RCC 7860 (cell line): Measurements from ENCODE around the gene S100P.

Source experiments
- DNase-seq: peaks from one replicate; pipeline ENCODE4 v3.0.0-alpha.2; 2015; ENCODE audit warnings: low spot score
- FAIRE-seq: peaks from 2 replicates; lab custom pipeline; 2012; peaks lifted over from hg19 to GRCh38; lab: Jason Lieb, UNC

S100P gene

DNA sequence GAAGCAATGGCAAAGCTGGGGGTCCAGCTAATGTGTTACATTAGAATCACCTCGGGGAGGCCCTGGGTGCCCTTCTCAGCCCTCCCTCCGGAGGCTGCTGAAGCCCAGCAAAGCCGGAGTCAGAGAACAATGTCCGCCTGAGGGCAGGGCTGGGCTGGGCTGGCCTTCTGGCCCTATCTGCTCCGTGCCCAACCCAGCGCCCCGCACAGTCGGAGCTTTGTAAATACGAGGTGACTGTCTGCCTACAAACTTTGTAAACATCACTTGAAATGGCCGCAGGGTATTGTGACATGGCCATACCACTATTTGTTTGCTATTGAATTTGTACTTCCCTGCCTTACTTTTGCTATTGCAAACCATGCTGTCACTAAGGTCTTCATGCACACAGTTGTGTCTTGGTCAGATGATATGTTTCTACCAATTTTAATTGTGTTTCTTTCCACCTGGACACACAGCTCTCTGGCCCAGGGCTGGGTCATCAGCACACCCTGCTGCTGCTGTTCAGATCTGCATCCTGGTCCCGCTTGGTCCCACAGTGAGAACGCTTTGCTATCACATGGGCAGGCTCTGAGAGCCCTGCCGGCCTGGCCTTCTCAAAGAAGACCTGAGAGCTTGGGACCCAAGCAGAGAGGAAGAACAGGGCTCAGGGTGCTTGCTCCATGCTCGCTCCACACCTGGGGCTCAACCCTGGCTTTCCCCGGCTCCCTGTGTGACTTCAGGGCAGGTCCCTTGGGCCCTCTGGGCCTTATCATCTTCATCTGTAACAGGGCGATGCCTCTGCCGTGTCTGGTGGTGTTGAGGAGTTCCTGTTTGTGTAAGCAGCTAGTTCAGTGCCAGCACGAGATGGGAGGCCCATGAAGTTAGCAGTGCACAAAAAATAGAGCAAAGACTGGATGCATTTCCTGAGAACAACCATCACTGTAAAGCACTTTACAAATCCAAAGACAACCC, 2.3 kb downstream of the S100P start:
- no peak for FAIRE-seq
- DNase-seq: no peak

DNA sequence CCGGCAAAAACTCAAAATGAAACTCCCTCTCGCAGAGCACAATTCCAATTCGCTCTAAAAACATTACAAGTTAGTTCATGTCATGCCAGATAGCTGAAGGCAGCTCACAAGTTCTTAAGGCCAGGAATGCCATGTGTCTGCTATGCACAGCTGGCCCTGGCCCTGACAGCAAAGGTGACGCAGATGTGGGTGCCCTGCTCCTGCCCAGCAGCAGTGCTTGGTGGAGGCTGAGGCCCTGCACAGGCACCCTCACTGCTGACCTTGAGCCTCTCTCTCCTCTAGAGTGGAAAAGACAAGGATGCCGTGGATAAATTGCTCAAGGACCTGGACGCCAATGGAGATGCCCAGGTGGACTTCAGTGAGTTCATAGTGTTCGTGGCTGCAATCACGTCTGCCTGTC, 2.9 kb downstream of the S100P start:
- FAIRE-seq: no peak

DNA sequence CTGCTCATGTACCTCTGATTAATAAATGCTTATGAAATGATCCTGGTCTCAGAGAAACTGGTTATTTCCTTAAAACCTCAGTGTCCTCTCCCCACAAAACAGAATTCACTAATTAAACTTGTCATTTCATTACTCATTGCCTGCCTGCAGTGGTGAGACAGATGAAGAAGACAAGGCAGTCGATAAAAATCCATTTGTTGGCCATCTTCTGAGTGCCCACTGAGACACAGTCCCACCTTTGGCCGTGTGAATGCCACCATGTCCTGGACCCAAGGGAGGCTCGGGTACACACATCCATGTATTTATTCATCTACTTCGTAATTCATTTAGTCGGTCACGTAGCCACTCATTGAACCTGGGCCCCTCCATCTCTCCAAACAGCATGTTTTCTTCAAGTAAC, 3.5 kb downstream of the S100P start:
- FAIRE-seq: no peak
- DNase-seq: no peak

More for the DNA sequence above, 2.9 kb downstream of the S100P start:
- no peak for DNase-seq

DNA sequence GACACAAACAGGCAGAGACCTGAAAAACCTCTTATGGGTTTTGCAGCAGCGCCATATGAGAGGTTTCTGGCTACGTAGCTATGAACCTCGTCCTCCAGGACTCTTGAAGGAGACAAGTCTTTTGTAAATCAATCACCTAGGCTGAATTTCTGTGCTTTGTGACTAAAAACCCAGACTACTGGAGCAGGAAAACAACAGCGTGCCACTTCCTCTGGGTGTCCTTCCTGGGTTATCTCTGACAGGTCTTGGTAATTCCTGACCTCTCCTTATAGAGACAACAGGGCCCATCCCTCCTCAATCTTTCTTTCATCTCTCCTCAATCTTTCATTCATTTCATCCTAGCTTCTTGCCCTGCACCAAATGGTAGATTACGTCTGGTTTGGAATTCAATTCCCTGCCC, 5.7 kb downstream of the S100P start:
- FAIRE-seq: no peak
- no peak for DNase-seq

DNA sequence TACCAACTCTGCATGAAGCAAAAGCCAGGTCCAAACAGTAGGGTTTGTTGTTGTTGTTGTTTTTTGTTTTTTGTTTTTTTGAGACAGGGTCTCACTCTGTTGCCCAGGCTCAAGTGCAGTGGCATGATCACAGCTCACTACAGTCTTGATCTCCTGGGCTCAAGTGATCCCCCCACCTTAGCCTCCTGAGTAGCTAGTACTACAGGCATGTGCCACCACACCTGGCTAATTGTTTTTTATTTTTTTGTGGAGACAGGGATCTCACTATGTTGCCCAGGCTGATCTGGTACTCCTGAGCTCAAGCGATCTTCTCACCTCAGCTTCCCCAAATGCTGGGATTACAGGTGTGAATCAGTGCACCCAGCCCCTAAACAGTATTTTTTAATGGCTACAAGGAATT, 6.2 kb downstream of the S100P start:
- DNase-seq (no peak), FAIRE-seq (no peak)

DNA sequence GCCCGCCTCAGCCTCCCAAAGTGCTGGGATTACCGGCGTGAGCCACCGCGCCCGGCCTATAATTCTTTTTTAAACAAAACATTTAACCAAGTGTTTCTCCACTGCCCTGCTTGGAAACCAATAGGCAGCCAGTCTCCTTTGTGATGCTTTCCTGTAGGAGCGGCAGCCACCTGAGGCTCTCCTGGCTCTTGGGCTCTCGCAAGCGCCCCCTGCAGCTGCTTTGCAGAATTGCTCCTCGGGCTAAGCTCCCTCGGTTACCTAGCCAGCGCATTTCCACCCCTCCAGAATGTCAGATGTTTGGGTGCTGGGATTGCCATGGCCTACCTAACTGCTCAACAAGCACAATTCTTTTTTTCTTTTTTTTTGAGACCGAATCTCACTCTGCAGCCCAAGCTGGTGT, 7.7 kb downstream of the S100P start:
- FAIRE-seq (no peak), DNase-seq (no peak)

DNA sequence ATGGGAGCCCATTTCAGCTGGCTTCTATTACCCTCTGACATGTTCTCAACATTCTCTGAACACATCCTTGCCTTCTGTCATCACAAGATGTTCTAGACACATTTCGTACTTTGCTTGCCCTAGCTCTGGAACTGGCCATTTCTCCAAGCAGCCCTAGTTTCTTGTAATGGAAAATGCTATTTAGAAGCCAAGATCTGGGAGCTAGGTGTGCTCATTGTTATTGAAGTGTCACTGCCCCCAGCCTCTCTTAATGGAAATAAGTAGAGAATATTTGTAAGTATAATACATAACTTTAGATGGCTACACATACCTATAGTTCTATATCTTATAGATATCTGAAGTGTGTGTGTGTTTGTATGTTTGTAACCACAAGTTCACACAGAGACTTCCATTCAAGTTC, 9.1 kb downstream of the S100P start:
- no peak for DNase-seq
- no peak for FAIRE-seq

DNA sequence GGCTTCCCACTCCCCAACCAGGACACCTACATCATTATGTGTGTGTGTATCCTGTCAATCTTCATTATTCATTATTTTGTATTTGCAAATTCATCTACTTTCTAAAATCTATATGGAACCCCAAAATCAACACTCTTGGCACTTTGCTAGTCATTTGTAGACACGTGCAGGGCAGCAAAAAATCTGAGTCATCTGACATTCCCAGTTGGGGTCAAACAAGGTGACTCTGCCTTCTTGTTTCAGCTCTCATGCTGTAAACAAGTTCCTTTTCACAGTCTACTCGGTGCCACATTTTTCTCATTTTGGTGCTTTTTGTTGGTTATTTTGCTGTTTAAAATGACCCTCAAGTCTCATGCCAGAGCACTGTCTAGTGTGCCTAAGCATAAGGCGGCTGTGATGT, 10.1 kb downstream of the S100P start:
- no peak for FAIRE-seq
- DNase-seq: no peak

DNA sequence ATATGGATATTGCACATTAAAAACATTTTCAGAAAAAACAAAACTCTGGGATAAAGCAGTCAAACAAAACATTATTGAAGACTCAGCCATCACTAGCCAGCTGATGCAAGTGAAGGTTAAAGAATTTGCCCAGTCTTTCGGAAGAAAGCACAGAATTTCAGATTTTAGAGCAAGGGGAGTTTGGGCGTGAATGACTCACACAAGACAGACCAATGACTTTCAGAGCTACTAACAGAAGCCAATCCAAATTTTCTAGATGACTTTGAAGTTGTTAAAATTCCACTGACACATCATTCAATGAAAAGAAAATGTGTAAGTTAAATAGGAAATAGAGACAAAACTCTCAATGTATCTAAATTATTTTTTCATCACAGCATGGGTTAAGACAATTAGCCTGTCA, 12.0 kb downstream of the S100P start:
- FAIRE-seq (no peak), DNase-seq (no peak)

DNA sequence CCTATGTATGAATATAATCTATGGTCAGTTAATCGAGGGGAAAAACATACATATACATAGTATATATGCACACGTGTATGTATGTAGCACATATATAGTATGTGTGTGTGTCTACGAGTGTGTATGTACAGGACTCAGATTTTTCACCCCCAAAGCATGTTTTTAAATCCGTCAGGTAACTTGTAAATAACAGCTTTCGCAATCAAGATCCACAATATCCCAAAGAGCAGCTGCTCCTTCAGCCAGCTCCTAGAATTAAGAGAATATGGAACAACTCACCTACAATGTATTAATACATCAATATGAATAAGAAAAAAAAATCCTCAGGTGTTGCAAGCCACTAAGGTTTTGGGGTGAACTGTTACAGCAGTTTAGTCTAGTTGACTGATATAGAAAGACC, 12.5 kb downstream of the S100P start:
- FAIRE-seq (no peak), DNase-seq (no peak)

DNA sequence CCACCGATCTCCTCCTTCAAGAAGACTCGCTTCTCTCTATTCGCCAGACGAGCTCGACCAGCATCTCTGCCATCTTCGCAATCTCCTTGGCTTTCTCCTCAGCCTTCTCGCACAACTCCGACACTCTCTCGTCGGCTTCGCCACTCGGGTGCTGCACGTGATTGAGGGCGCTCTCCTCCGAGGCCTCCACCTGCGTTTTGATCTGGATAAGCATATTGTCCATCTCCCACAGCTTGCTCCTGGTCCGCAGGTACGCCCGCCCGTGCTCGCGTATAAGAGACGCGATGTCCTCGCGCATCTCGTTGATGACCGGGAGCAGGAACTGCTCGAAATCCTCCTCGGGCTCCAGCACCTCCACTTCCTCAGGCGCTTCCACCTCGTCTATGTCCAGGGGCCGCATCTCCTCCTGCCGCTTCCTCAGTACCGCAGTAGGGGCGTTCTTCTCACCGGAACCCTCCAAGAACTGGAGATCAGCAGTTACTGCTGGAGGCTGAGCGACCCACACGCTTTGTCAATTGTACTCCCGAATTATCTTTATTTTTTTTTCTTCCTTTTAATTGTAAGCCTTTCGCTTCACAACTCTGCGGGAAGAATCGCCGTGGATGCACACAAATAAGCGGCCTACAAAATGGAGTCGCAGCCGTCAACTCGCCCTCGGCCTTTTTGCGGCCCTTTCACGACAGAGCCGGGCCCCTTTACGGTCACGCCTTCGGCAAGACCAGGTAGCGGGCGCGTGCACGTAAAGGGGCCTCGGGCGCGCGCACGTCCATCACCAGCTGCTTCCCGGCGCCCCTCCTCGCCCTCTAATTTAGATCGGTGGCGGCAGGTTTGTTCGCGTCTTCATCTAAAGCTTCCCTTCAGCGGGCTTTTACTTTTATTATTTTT, 15.8 kb downstream of the S100P start, which contains the start of gene MRFAP1L1:
Gene MRFAP1L1 (minus strand): TSS at position 636 of the 885 bp plus-strand sequence. CDS start 236 bp downstream, at position 400.
- DNase-seq (peak; percentile 86), FAIRE-seq (peak; percentile 60)

DNA sequence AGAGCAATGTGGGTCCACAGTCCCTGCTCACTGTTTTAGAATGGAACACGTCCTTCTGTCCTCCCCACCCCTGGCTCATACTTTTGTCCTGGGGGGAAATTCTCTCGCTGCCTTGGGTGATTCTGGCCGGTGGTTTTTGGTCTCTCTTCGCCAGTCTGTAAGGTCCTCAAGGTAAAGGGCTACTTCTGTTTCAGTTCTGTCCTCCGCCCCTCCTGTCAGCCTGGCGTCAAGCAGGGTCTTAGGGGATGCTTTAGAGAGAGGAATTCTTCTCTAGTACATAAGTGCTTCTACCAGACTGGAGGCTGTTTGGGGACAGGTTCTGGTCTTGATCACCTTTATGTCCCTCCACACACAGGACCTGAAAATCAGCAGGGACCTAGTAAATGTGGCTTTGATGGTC, 16.6 kb downstream of the S100P start:
- FAIRE-seq (no peak), DNase-seq (no peak)

DNA sequence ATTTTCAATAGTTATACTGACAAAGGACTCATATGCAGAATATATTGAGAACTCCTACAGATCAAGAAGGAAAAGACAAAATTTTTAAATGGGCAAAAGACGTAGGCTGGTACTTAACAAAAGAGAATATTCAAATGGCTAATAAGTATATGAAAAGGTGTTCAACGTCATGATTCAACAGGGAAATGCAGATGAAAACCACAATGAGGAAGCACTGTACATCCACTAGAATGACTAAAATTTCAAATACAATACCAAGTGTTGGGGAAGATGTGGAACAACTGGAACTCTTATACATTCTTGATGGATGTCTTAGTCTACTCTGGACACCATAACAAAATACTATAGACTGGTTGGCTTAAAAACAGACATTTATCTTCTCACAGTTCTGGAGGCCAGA, 17.3 kb downstream of the S100P start:
- FAIRE-seq (no peak), DNase-seq (no peak)

DNA sequence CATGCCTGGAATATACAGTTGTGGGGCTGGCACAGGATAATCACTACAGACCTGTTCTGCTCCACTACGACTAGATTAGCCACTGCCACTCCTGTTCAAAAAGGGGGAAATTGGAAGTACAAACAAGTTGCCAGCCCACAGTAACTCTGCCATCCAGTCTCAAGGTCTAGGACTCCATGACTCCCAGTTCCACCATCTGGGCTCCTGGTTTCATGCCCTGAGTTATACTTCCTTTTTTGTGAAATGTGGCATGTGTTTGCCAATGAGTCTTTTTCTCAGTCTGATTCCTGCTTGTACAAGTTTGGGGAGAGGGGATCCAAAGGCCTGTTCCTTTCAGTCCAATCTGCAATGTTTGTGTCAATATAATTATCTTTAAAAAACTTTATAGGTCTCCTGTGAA, 21.3 kb downstream of the S100P start:
- DNase-seq (no peak), FAIRE-seq (no peak)

DNA sequence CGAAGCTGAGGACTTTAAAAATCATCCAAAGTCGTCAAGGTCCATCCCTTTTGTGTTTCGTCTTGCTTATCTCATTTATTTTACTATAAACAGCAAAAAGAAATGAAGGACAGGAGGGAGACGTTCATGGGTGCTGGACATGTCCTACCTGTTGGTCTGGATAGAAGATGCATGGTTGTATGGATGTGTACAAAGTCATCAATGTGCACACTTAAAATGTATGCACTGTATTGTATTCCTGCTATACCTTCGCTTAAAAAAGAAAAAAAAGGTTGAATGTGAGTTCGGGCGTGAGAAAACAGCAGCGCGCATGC, 22.0 kb downstream of the S100P start:
- no peak for FAIRE-seq
- no peak for DNase-seq

DNA sequence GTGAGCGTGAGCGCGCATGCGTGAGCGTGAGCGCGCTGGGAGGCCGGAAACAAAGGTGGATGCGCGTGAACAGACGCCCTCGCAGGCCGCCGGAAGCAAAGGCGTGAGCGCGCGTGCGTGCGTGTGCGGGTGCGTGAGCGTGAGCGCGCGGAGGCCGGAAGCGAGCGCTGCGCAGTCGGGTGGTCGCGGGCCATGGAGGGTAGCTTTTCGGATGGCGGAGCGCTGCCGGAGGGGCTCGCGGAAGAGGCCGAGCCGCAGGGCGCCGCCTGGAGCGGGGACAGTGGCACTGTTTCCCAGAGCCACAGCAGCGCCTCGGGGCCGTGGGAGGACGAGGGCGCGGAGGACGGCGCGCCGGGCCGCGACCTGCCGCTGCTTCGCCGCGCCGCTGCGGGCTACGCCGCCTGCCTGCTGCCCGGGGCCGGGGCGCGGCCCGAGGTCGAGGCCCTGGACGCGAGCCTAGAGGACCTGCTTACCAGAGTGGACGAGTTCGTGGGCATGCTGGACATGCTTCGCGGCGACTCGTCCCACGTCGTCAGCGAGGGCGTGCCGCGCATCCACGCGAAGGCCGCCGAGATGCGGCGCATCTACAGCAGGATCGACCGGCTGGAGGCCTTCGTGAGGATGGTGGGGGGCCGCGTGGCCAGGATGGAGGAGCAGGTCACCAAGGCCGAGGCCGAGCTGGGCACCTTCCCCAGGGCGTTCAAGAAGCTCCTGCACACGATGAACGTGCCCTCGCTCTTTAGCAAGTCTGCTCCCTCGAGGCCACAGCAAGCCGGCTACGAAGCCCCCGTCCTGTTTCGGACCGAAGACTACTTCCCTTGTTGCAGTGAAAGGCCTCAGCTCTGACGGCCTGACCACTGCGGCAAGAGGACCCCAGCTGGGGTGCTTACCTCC, 22.6 kb downstream of the S100P start, which contains the start of gene BLOC1S4:
Gene BLOC1S4 (plus strand): TSS at position 157 of the 894 bp plus-strand sequence. CDS start 36 bp downstream, at position 193.
- peak; percentile 42 for FAIRE-seq
- peak; percentile 80 for DNase-seq

DNA sequence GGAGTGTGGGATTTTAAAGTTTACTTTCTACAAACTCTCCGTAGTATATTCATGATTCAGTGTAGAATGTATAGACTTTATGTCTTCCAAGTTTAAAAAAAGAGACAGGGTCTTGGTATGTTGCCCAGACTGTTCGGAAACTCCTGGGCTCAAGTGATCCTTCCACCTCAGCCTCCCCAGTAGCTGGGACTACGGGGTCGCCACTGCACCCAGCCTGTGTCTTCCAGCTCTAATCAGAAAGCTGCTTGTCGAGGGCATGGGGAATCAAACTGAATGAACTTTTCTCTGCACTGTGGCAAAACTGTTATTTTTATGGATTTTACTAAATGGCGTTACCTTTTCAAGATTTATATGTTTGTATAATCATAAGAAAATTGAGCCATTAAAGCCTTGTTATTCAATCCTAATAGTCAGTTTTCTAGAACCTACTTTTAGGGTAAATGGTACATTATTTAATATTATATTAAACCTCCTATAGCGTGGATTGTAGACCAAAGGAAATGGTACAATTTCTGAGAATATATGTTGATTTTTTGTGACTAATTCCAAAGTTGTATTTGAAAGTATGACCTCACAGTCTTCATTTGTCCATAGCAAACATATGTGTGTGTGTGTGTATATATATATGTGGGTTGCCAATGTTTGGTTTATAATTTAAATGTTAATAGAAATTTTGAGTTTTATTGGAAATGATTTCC, 23.4 kb downstream of the S100P start:
- DNase-seq (no peak), FAIRE-seq (no peak)

DNA sequence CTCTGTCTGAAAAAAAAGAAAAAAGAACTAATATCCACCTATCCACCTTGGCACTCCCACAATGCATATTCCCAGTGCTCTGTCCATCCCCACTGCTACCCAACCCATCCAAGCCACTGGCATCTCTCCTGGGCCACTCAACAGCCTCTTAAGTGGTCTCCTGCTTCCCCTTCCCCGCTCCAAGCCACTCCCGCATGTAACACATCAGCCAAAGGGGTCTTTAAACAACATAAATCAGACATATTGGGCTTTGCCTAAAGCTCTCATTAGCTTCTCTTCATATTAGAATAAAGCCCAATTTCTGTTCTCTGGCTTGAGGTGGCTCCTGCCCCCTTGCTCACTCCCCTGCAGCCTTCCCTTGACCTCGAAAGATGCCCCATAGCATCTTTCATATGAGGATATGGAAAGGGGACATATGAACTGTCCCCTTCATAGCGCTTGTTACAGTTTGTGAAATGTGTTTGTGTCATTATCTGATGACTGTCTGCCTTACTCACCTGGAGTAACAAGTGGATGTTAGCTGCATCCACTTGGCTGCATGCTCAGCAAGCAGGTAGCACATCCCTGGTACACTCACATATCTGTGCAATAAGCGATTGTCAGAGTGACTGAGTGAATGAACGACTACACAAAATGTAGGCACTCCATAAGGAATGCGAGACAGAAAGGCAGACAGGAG, 25.4 kb downstream of the S100P start:
- FAIRE-seq (no peak), DNase-seq (no peak)

DNA sequence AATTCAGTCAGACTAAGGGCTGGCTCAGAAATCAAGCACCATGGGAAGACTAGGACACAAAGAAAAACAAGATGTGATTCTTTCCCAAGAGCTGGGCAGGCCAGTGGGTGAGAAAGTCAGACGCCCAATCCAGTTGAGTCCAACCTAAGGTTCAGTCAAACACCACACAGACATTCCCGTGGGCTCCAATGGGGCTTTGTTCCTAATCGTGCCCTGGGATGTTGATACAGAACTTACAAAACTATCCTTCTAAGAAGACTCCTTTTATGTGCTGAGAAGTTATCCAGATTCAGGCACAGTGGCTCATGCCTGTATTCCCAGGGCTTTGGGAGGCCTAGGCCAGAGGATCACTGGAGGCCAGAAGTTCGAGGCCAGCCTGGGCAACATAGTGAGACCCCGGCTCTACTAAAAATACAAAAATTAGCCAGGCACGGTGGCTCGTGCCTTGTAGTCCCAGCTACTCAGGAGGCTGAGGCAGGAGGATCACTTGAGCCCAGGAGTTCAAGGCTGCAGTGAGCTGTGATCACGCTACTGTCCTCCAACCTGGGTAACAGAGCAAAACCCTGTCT, 26.0 kb downstream of the S100P start:
- DNase-seq: no peak
- no peak for FAIRE-seq
